Measurements from ENCODE around the gene NEIL3. TPM values are rescaled to one million over a fixed set of nuclear protein-coding genes. Genes with fewer than 3 reads are reported as not detected.

Gene NEIL3
- polyA plus RNA-seq, 1 donor from 2014 or later: 0.15 TPM

- Histone ChIP-seq H3K79me2 (replicated peaks; ENCODE audit: insufficient read depth, low read length) (no peaks in the 10 kb centered on the region), H2AFZ (ENCODE audit: low read depth, low read length) (no peak overlapping the region), H4K20me1 (ENCODE audit: insufficient read depth) (no peaks in the 10 kb centered on the region), H3K27ac (ENCODE audit: low read length) (no peak overlapping the region), H3F3A (ENCODE audit: insufficient read depth, low read length, poor library complexity, severe bottlenecking) (no peaks in the 10 kb centered on the region), H3K9ac (ENCODE audit: low read length) (no peak overlapping the region), H3K9me3 (ENCODE audit: low read length) (peaks cover 5% of the 10 kb centered on the region), H3K4me3 (ENCODE audit: low read length) (no peak overlapping the region), H3K27me3 (ENCODE audit: insufficient read depth, low read depth, low read length) (no peaks in the 10 kb centered on the region), H3K4me2 (ENCODE audit: low read length) (no peak overlapping the region), H3K36me3 (ENCODE audit: insufficient read depth, low read length) (no peaks in the 10 kb centered on the region), H3K9me2 (ENCODE audit: insufficient read depth, low read length) (no peaks in the 10 kb centered on the region)
- no peak for TF ChIP-seq SMC3 (conservative IDR thresholded peaks at IDR 0.05; ENCODE audit: poor library complexity)
- no peak for TF ChIP-seq POLR2AphosphoS5 (IDR thresholded peaks at IDR 0.05)
- no peak for TF ChIP-seq TAF1 (IDR thresholded peaks at IDR 0.05; ENCODE audit: low read depth)
- no peak for TF ChIP-seq MXI1 (conservative IDR thresholded peaks at IDR 0.05; ENCODE audit: poor library complexity, severe bottlenecking)
- no peak for TF ChIP-seq EZH2 (IDR thresholded peaks at IDR 0.05; ENCODE audit: borderline replicate concordance, insufficient read depth, low read length, poor library complexity, severe bottlenecking)
- no peak for TF ChIP-seq RAD21 (conservative IDR thresholded peaks at IDR 0.05)
- no peak for TF ChIP-seq EP300 (conservative IDR thresholded peaks at IDR 0.05; ENCODE audit: poor library complexity, severe bottlenecking)
- TF ChIP-seq CTCF (IDR thresholded peaks at IDR 0.05; ENCODE audit: poor library complexity, severe bottlenecking): no peak
- TF ChIP-seq REST (IDR thresholded peaks at IDR 0.05; ENCODE audit: borderline replicate concordance): no peak
Measured at GRCh38 chr4:177301126-177301639, 8.5 kb upstream of the NEIL3 start.

GRCh38 chr4:177302371-177303100 lies 7.1 kb upstream of the NEIL3 start:
- H3K4me2 ChIP-seq (ENCODE audit: low read length): no peak overlapping the region
- H4K20me1 ChIP-seq (ENCODE audit: insufficient read depth): no peaks in the 10 kb centered on the region
- no peaks in the 10 kb centered on the region for H3K79me2 ChIP-seq (replicated peaks; ENCODE audit: insufficient read depth, low read length)
- no peaks in the 10 kb centered on the region for H3K36me3 ChIP-seq (ENCODE audit: insufficient read depth, low read length)
- TF ChIP-seq REST (IDR thresholded peaks at IDR 0.05; ENCODE audit: borderline replicate concordance): no peak
- no peak overlapping the region for H2AFZ ChIP-seq (ENCODE audit: low read depth, low read length)
- peaks cover 5% of the 10 kb centered on the region for H3K9me3 ChIP-seq (ENCODE audit: low read length)
- no peaks in the 10 kb centered on the region for H3K27me3 ChIP-seq (ENCODE audit: insufficient read depth, low read depth, low read length)
- H3K9me2 ChIP-seq (ENCODE audit: insufficient read depth, low read length): no peaks in the 10 kb centered on the region
- no peak overlapping the region for H3K27ac ChIP-seq (ENCODE audit: low read length)
- no peak overlapping the region for H3K9ac ChIP-seq (ENCODE audit: low read length)
- H3K4me3 ChIP-seq (ENCODE audit: low read length): no peak overlapping the region
- no peaks in the 10 kb centered on the region for H3F3A ChIP-seq (ENCODE audit: insufficient read depth, low read length, poor library complexity, severe bottlenecking)

All from neural cell (in vitro differentiated cells).